ENCODE results near the gene STAMBP.

DNA sequence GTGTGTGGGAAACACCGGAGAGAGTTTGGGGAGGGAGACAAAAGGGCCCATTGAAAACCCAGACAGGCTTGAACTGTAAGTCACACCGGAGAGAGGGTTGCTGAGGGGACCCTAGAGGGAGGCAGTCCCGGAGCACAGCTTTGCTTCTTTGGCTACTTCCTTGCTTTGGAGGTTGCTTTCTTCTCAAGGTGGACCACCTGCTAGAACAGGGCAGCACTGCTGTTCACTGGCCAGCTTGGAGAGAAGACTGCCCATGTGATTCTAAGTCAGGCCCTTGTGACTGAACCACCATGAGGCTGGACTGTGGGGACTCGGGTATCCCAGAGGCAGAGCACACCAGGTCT, 68.5 kb downstream of the STAMBP start:
- TF ChIP-seq CTCF (IDR thresholded peaks at IDR 0.05) = no peak
- no peak for TF ChIP-seq POLR2A (IDR thresholded peaks at IDR 0.05)
